Lung microvascular endothelial cell (primary cell): ENCODE results near the gene SPDEF. TPM values are rescaled to one million over a fixed set of nuclear protein-coding genes. Genes with fewer than 3 reads are reported as not detected.

Experiments used
- DNase-seq, 2 donors: peaks; one replicate each; pipeline versions ENCODE4 v3.0.0 to v3.0.0-alpha.2; 2010; ENCODE audit warnings: low read depth in 2 of 2
- total RNA-seq: library from RNA; depleted of rRNA; stranded (reverse); fragments of >200 nt; gene quantifications from 2 replicates; pipeline ENCODE4 v1.2.1, GENCODE V29; 2014

The SPDEF gene
- total RNA-seq, 1 donor from 2014 or later = not detected

GRCh38 chr6:34528996-34529664, 27.0 kb downstream of the SPDEF start:
- DNase-seq = no peak

- no peak for DNase-seq
Observed at GRCh38 chr6:34527751-34528670, 28.1 kb downstream of the SPDEF start.

- peak; percentile 92 to 94 for DNase-seq
Observed at GRCh38 chr6:34526992-34527728, 29.0 kb downstream of the SPDEF start.

- no peak for DNase-seq
Observed at GRCh38 chr6:34526241-34526972, 29.7 kb downstream of the SPDEF start.

GRCh38 chr6:34525431-34526175, 30.5 kb downstream of the SPDEF start:
- no peak for DNase-seq

GRCh38 chr6:34524971-34525370, 31.2 kb downstream of the SPDEF start:
- DNase-seq = no peak

- DNase-seq = no peak
Observed at GRCh38 chr6:34524499-34524898, 31.6 kb downstream of the SPDEF start.

- no peak for DNase-seq
Observed at GRCh38 chr6:34523441-34524206, 32.5 kb downstream of the SPDEF start.

- DNase-seq = no peak
Observed at GRCh38 chr6:34522761-34523160, 33.4 kb downstream of the SPDEF start.

- DNase-seq = no peak
Observed at GRCh38 chr6:34521463-34522285, 34.5 kb downstream of the SPDEF start.

GRCh38 chr6:34520645-34521462, 35.3 kb downstream of the SPDEF start:
- no peak for DNase-seq

- no peak for DNase-seq
Observed at GRCh38 chr6:34519971-34520644, 36.0 kb downstream of the SPDEF start.

- DNase-seq = no peak
Observed at GRCh38 chr6:34518669-34519365, 37.3 kb downstream of the SPDEF start.

GRCh38 chr6:34517966-34518365, 38.2 kb downstream of the SPDEF start:
- DNase-seq = no peak

- no peak for DNase-seq
Observed at GRCh38 chr6:34517461-34517881, 38.7 kb downstream of the SPDEF start.

GRCh38 chr6:34516391-34517324, 39.5 kb downstream of the SPDEF start:
- no peak for DNase-seq
